CD8-positive, alpha-beta memory T cell (primary cell): ENCODE results near the gene C1R. TPM values are rescaled to one million over a fixed set of nuclear protein-coding genes. Genes with fewer than 3 reads are reported as not detected.

Source experiments
- polyA plus RNA-seq: library from polyadenylated mRNA; unstranded; fragments of 300-500 nt; fragmentation: Illumina TruSeq; gene quantifications from one replicate; pipeline ENCODE4 v1.2.3, GENCODE V29; 2021
- total RNA-seq, 2 experiments: library from RNA; stranded (reverse); gene quantifications; one replicate each; pipeline ENCODE4 v1.2.3, GENCODE V29; 2021

Gene C1R
- total and polyA plus RNA-seq, 3 experiments from 2014 or later: 1.2 to 1.9 (median 1.7) TPM

Other genes with a start within 250 kb of the C1R start
- 10 to 100 TPM; 35.9 to 37.6 TPM for gene CDCA3, start 241.2 kb downstream of the C1R start, total RNA-seq
- 0.68 TPM for gene CDCA3, start 241.2 kb downstream of the C1R start, polyA plus RNA-seq
- gene USP5, start 240.3 kb downstream of the C1R start, total RNA-seq: 100 to 1,000 TPM; 154 TPM
- gene USP5, start 240.3 kb downstream of the C1R start, polyA plus RNA-seq: 49.7 TPM
- gene TPI1, start 224.9 kb downstream of the C1R start, total RNA-seq: 1,000 to 10,000 TPM; 1,331 to 1,374 TPM
- gene TPI1, start 224.9 kb downstream of the C1R start, polyA plus RNA-seq: 613 TPM
- 1 to 10 TPM; 7.7 to 8.1 TPM for gene SPSB2, start 219.1 kb downstream of the C1R start, total RNA-seq
- gene SPSB2, start 219.1 kb downstream of the C1R start, polyA plus RNA-seq: 11.4 TPM
- 1 to 10 TPM; 4.9 to 5.0 TPM for gene LRRC23, start 187.6 kb downstream of the C1R start, total RNA-seq
- gene LRRC23, start 187.6 kb downstream of the C1R start, polyA plus RNA-seq: 5.0 TPM
- gene ENO2, start 177.9 kb downstream of the C1R start, total RNA-seq: 100 to 1,000 TPM; 125 to 131 TPM
- 36.4 TPM for gene ENO2, start 177.9 kb downstream of the C1R start, polyA plus RNA-seq
- 10 to 100 TPM; 54.8 to 60.4 TPM for gene ATN1, start 164.5 kb downstream of the C1R start, total RNA-seq
- 0.62 TPM for gene ATN1, start 164.5 kb downstream of the C1R start, polyA plus RNA-seq
- gene RNU7-1, start 148.6 kb downstream of the C1R start, total RNA-seq: not detected
- gene RNU7-1, start 148.6 kb downstream of the C1R start, polyA plus RNA-seq: not detected
- gene C12orf57, start 148.4 kb downstream of the C1R start, total RNA-seq: 100 to 1,000 TPM; 297 to 304 TPM
- gene C12orf57, start 148.4 kb downstream of the C1R start, polyA plus RNA-seq: 259 TPM
- gene PTPN6, start 141.1 kb downstream of the C1R start, total RNA-seq: 100 to 1,000 TPM; 456 to 460 TPM
- gene PTPN6, start 141.1 kb downstream of the C1R start, polyA plus RNA-seq: 379 TPM
- 100 to 1,000 TPM; 499 to 503 TPM for gene PHB2, start 121.8 kb downstream of the C1R start, total RNA-seq
- gene PHB2, start 121.8 kb downstream of the C1R start, polyA plus RNA-seq: 116 TPM
- gene EMG1, start 121.5 kb downstream of the C1R start, total RNA-seq: 100 to 1,000 TPM; 158 to 161 TPM
- 64.4 TPM for gene EMG1, start 121.5 kb downstream of the C1R start, polyA plus RNA-seq
- 10 to 100 TPM; 20.4 to 22.1 TPM for gene LPCAT3, start 74.0 kb downstream of the C1R start, total RNA-seq
- 25.5 TPM for gene LPCAT3, start 74.0 kb downstream of the C1R start, polyA plus RNA-seq
- under 1 TPM; 0.64 to 0.83 TPM for gene C1S, start 31.7 kb downstream of the C1R start, total RNA-seq
- gene C1S, start 31.7 kb downstream of the C1R start, polyA plus RNA-seq: not detected
- 10 to 100 TPM; 12.7 to 14.2 TPM for gene C1RL, start 16.8 kb upstream of the C1R start, total RNA-seq
- 7.2 TPM for gene C1RL, start 16.8 kb upstream of the C1R start, polyA plus RNA-seq
- under 1 TPM in 1 of 2 experiments, not detected in 1; 0.31 TPM for gene RBP5, start 36.4 kb upstream of the C1R start, total RNA-seq
- gene RBP5, start 36.4 kb upstream of the C1R start, polyA plus RNA-seq: not detected
- 10 to 100 TPM; 16.5 to 17.7 TPM for gene CLSTN3, start 37.9 kb upstream of the C1R start, total RNA-seq
- 7.7 TPM for gene CLSTN3, start 37.9 kb upstream of the C1R start, polyA plus RNA-seq
- gene PEX5, start 97.2 kb upstream of the C1R start, total RNA-seq: 10 to 100 TPM; 30.7 to 31.3 TPM
- 17.4 TPM for gene PEX5, start 97.2 kb upstream of the C1R start, polyA plus RNA-seq
- gene ACSM4, start 211.6 kb upstream of the C1R start, total RNA-seq: not detected
- gene ACSM4, start 211.6 kb upstream of the C1R start, polyA plus RNA-seq: not detected